HepG2 (cell line): ENCODE results near the gene NADK2. TPM values are rescaled to one million over a fixed set of nuclear protein-coding genes. Genes with fewer than 3 reads are reported as not detected.

Experiments used
- ARID5B ChIP-seq: IDR thresholded peaks from 2 replicates; pipeline ENCODE4 v1.4.0; 2020; ENCODE audit warnings: mild to moderate bottlenecking, missing genetic modification reagents
- ATF4 ChIP-seq, 2 experiments: fragments of 450-650 bp in 1 of 2; sonication (generic) in 1 of 2; formaldehyde crosslinking; IDR thresholded peaks; 2 replicates each; pipeline versions ENCODE4 v1.5.0 to v1.8.0; 2020 to 2022; ENCODE audit warnings: mild to moderate bottlenecking in 1 of 2, missing genetic modification reagents in 1 of 2
- ETV5 ChIP-seq: IDR thresholded peaks from 2 replicates; pipeline ENCODE4 v1.6.1; 2018; ENCODE audit warnings: missing biosample characterization, missing genetic modification reagents, inconsistent platforms, borderline replicate concordance
- FOXP1 ChIP-seq, 2 experiments: fragments of 450-650 bp in 1 of 2; IDR thresholded peaks; 2 replicates each; pipeline ENCODE4 v1.6.1; 2017 to 2018; ENCODE audit warnings: antibody characterized with exemption in 1 of 2
- HES4 ChIP-seq: sonication (generic); formaldehyde crosslinking; IDR thresholded peaks from 2 replicates; pipeline ENCODE4 v1.9.0; 2021; ENCODE audit warnings: mild to moderate bottlenecking, missing genetic modification reagents, borderline replicate concordance
- KAT8 ChIP-seq: IDR thresholded peaks from 2 replicates; pipeline ENCODE4 v1.6.1; 2016; ENCODE audit warnings: missing genetic modification reagents, missing compliant biosample characterization
- RCOR2 ChIP-seq: IDR thresholded peaks from 2 replicates; pipeline ENCODE4 v1.6.1; 2016; ENCODE audit warnings: missing biosample characterization, missing genetic modification reagents
- SALL1 ChIP-seq: sonication (generic); formaldehyde crosslinking; IDR thresholded peaks from 2 replicates; pipeline ENCODE4 v1.8.0; 2022; ENCODE audit warnings: mild to moderate bottlenecking, missing genetic modification reagents
- TARDBP ChIP-seq: sonication (generic); formaldehyde crosslinking; IDR thresholded peaks from 2 replicates; pipeline ENCODE4 v1.8.0; 2022; ENCODE audit warnings: mild to moderate bottlenecking, missing genetic modification reagents
- TFE3 ChIP-seq: IDR thresholded peaks from 2 replicates; pipeline ENCODE4 v1.6.1; 2016
- XBP1 ChIP-seq: sonication (generic); formaldehyde crosslinking; IDR thresholded peaks from 2 replicates; pipeline ENCODE4 v1.5.0; 2020; ENCODE audit warnings: missing genetic modification reagents
- ZMYM4 ChIP-seq: sonication (generic); formaldehyde crosslinking; IDR thresholded peaks from 2 replicates; pipeline ENCODE4 v1.8.1; 2023; ENCODE audit warnings: mild to moderate bottlenecking, missing genetic modification reagents
- ZNF205 ChIP-seq: IDR thresholded peaks from 2 replicates; pipeline ENCODE4 v1.6.1; 2018; ENCODE audit warnings: missing biosample characterization, missing genetic modification reagents
- ZNF234 ChIP-seq: sonication (generic); formaldehyde crosslinking; conservative IDR thresholded peaks from 2 replicates; pipeline ENCODE4 v1.5.1; 2020; ENCODE audit warnings: mild to moderate bottlenecking, missing genetic modification reagents
- ZNF441 ChIP-seq: sonication (generic); formaldehyde crosslinking; IDR thresholded peaks from 2 replicates; pipeline ENCODE4 v1.7.0; 2021; ENCODE audit warnings: missing genetic modification reagents, borderline replicate concordance
- ZNF503 ChIP-seq: sonication (generic); formaldehyde crosslinking; IDR thresholded peaks from 2 replicates; pipeline ENCODE4 v1.4.0; 2020; ENCODE audit warnings: missing genetic modification reagents
- ZNF569 ChIP-seq: sonication (generic); formaldehyde crosslinking; IDR thresholded peaks from 2 replicates; pipeline ENCODE4 v1.5.0; 2020; ENCODE audit warnings: mild to moderate bottlenecking, missing genetic modification reagents, moderate library complexity, borderline replicate concordance
- ZNF614 ChIP-seq: IDR thresholded peaks from 2 replicates; pipeline ENCODE4 v1.6.1; 2018; ENCODE audit warnings: missing biosample characterization, missing genetic modification reagents, inconsistent platforms, borderline replicate concordance
- ZNF83 ChIP-seq: sonication (generic); formaldehyde crosslinking; IDR thresholded peaks from 2 replicates; pipeline ENCODE4 v1.4.0; 2020; ENCODE audit warnings: missing genetic modification reagents, mild to moderate bottlenecking, borderline replicate concordance
- polyA plus RNA-seq, 8 experiments: library from polyadenylated mRNA; depleted of rRNA in 3 of 8; stranded (reverse) in 7 of 8; unstranded in 1 of 8; fragments of >200 nt; fragmentation: Illumina TruSeq in 4 of 8; extraction: Trizol in 4 of 8; gene quantifications; 2 replicates each; pipeline versions ENCODE4 v1.2.1 to v1.2.3, GENCODE V29; 2011 to 2016; ENCODE audit warnings: low read depth in 4 of 8, missing spikeins in 1 of 8, mixed read lengths in 1 of 8; ENCODE audit not compliant: insufficient read depth in 1 of 8
- total RNA-seq, 5 experiments: library from RNA; depleted of rRNA; stranded (reverse); fragments of >200 nt; fragmentation: Illumina TruSeq; extraction: Trizol; gene quantifications; 2 replicates each; pipeline ENCODE4 v1.2.3, GENCODE V29; 2016; ENCODE audit warnings: low read depth in 1 of 5

NADK2 gene
- total and polyA plus RNA-seq, 2 of the 13 experiments (the other 11 are each of a cell fraction or from before 2014, with no cell fraction given): 13.9 to 71.4 TPM

GRCh38 chr5:36153726-36154125, 88.0 kb downstream of the NADK2 start (continued):
- TF ChIP-seq ARID5B (CRISPR knock-in tag) (peak; percentile 96), KAT8 (CRISPR knock-in tag) (peak; percentile 53; the same call in 1 of the 2 replicates), ZNF503 (CRISPR knock-in tag) (peak; percentile 68; the same call in 1 of the 2 replicates), SALL1 (CRISPR knock-in tag) (peak; percentile 74; the same call in 1 of the 2 replicates), ZNF234 (CRISPR knock-in tag) (no peak), ZNF569 (no peak), ZNF205 (CRISPR knock-in tag) (peak; percentile 88), ETV5 (CRISPR knock-in tag) (peak; percentile 31; the same call in 1 of the 2 replicates), XBP1 (CRISPR knock-in tag) (no peak), FOXP1 (IDR thresholded peaks at IDR 0.05) (no peak), FOXP1 (CRISPR knock-in tag; IDR thresholded peaks at IDR 0.05) (peak; percentile 89), ZNF614 (CRISPR knock-in tag) (peak; percentile 74; the same call in 1 of the 2 replicates), TFE3 (peak; percentile 70; the same call in 1 of the 2 replicates), RCOR2 (CRISPR knock-in tag) (peak; percentile 84; the same call in 1 of the 2 replicates), ZMYM4 (peak; percentile 86), ZNF83 (CRISPR knock-in tag) (no peak), HES4 (CRISPR knock-in tag) (no peak), ZNF441 (peak; percentile 55; the same call in 1 of the 2 replicates), TARDBP (CRISPR knock-in tag) (peak; percentile 82), ATF4 (CRISPR knock-in tag; IDR thresholded peaks at IDR 0.05) (peak in 1 of 2 experiments; percentile 48; a peak in 1 of 4 replicates)
